SK-N-SH (cell line): ENCODE results near the gene DAP. TPM values are rescaled to one million over a fixed set of nuclear protein-coding genes. Genes with fewer than 3 reads are reported as not detected.
A peak's percentile ranks its signal among the peaks of the same experiment; 100 is the strongest.
"Not testable (repeated sequence)": the region's sequence is repeated elsewhere in the genome, so short reads cannot be mapped to it uniquely, and the experiment has no call there.

Source experiments
- CTCF ChIA-PET: fragments of 300-600, 350-600 bp; formaldehyde crosslinking; extraction: SDS; loops from one replicate; lab custom pipeline; 2021; lab: Yijun Ruan, JAX
- POLR2A ChIA-PET: fragments of 350-600 bp; sonication (Branson Sonifier 250); formaldehyde crosslinking; extraction: SDS; loops from one replicate; lab custom pipeline; 2020; ENCODE audit warnings: antibody characterized with exemption, inconsistent platforms; lab: Yijun Ruan, JAX
- DNase-seq: peaks from one replicate; pipeline ENCODE4 v3.0.0; 2012
- H2AFZ ChIP-seq: fragments of 200-600 bp; sonication (generic); 2 replicates; pipeline ENCODE4 v1.8.1; 2016; ENCODE audit warnings: antibody characterized with exemption, mild to moderate bottlenecking, low read depth
- H3F3A ChIP-seq: fragments of 200-600 bp; sonication (generic); replicated peaks from 2 replicates; pipeline ENCODE3; 2016; ENCODE audit warnings: antibody characterized with exemption, mild to moderate bottlenecking; ENCODE audit not compliant: insufficient read depth
- H3K27ac ChIP-seq, 2 experiments: fragments of 200-500 bp in 1 of 2; fragments of 200-600 bp in 1 of 2; sonication (Bioruptor generic) in 1 of 2; sonication (generic), shearing (Covaris generic) in 1 of 2; 2 replicates each; pipeline versions ENCODE4 v1.5.1 to v1.6.1; 2014 to 2016; ENCODE audit warnings: low read depth in 2 of 2, inconsistent platforms in 1 of 2, low read length in 1 of 2, mild to moderate bottlenecking in 1 of 2, mixed read lengths in 1 of 2
- H3K27me3 ChIP-seq: fragments of 200-600 bp; sonication (generic), shearing (Covaris generic); 2 replicates; pipeline ENCODE4 v1.6.1; 2016; ENCODE audit warnings: mixed run types; ENCODE audit not compliant: insufficient read depth
- H3K36me3 ChIP-seq, 2 experiments: fragments of 200-500 bp in 1 of 2; fragments of 200-600 bp in 1 of 2; sonication (Bioruptor generic) in 1 of 2; sonication (generic) in 1 of 2; replicated peaks in 1 of 2; 2 replicates each; pipeline versions ENCODE3 to v1.5.1; 2014 to 2016; ENCODE audit warnings: low read length in 1 of 2, mild to moderate bottlenecking in 1 of 2; ENCODE audit not compliant: insufficient read depth in 2 of 2, control insufficient read depth in 1 of 2
- H3K4me1 ChIP-seq, 2 experiments: fragments of 200-500 bp in 1 of 2; fragments of 200-600 bp in 1 of 2; sonication (Bioruptor generic) in 1 of 2; sonication (generic), shearing (Covaris generic) in 1 of 2; 2 replicates each; pipeline versions ENCODE4 v1.5.1 to v1.6.1; 2014 to 2016; ENCODE audit warnings: low read depth in 1 of 2, low read length in 1 of 2, mixed run types in 1 of 2; ENCODE audit not compliant: insufficient read depth in 2 of 2, control insufficient read depth in 1 of 2
- H3K4me2 ChIP-seq: fragments of 200-600 bp; sonication (generic), shearing (Covaris generic); 2 replicates; pipeline ENCODE4 v1.6.1; 2017; ENCODE audit warnings: mixed run types
- H3K4me3 ChIP-seq, 2 experiments: fragments of 200-500 bp in 1 of 2; fragments of 200-600 bp in 1 of 2; sonication (Bioruptor generic) in 1 of 2; sonication (generic), shearing (Covaris generic) in 1 of 2; 2 replicates each; pipeline versions ENCODE4 v1.5.1 to v1.8.1; 2014 to 2016; ENCODE audit warnings: low read depth in 2 of 2, inconsistent platforms in 1 of 2, low read length in 1 of 2, mild to moderate bottlenecking in 1 of 2, mixed read lengths in 1 of 2, moderate library complexity in 1 of 2
- H3K79me2 ChIP-seq: fragments of 200-600 bp; sonication (generic); 2 replicates; pipeline ENCODE4 v1.8.1; 2017; ENCODE audit warnings: mild to moderate bottlenecking; ENCODE audit not compliant: insufficient read depth
- H3K9ac ChIP-seq: fragments of 200-600 bp; sonication (generic); 2 replicates; pipeline ENCODE4 v1.6.1; 2017; ENCODE audit warnings: mixed run types
- H3K9me2 ChIP-seq: fragments of 200-600 bp; sonication (generic); 2 replicates; pipeline ENCODE4 v1.6.1; 2017; ENCODE audit warnings: mixed run types
- H3K9me3 ChIP-seq: fragments of 200-600 bp; sonication (generic); 2 replicates; pipeline ENCODE4 v1.6.1; 2017; ENCODE audit warnings: mixed run types, mild to moderate bottlenecking, moderate library complexity
- H4K20me1 ChIP-seq: fragments of 200-600 bp; sonication (generic); 2 replicates; pipeline ENCODE4 v1.6.1; 2017; ENCODE audit warnings: mild to moderate bottlenecking, mixed run types; ENCODE audit not compliant: insufficient read depth
- CHD2 ChIP-seq: fragments of 150-350 bp; IDR thresholded peaks from 2 replicates; pipeline ENCODE4 v1.6.1; 2018; ENCODE audit warnings: low read length; ENCODE audit not compliant: partially characterized antibody
- EP300 ChIP-seq, 2 experiments: IDR thresholded peaks; 2 replicates each; pipeline versions ENCODE4 v1.4.0 to v1.6.1; 2012; ENCODE audit warnings: borderline replicate concordance in 1 of 2, low read depth in 1 of 2, low read length in 1 of 2
- FOSL2 ChIP-seq: IDR thresholded peaks from 2 replicates; pipeline ENCODE4 v1.4.0; 2012; ENCODE audit warnings: low read depth, mild to moderate bottlenecking, moderate library complexity, borderline replicate concordance
- FOXM1 ChIP-seq: IDR thresholded peaks from 2 replicates; pipeline ENCODE4 v1.4.0; 2012; ENCODE audit warnings: low read depth, mild to moderate bottlenecking
- GATA2 ChIP-seq: sonication (generic); formaldehyde crosslinking; IDR thresholded peaks from 2 replicates; pipeline ENCODE4 v1.5.0; 2020; ENCODE audit warnings: mild to moderate bottlenecking, missing genetic modification reagents
- MEF2A ChIP-seq: IDR thresholded peaks from 2 replicates; pipeline ENCODE4 v1.4.0; 2012; ENCODE audit warnings: low read depth, borderline replicate concordance
- NRF1 ChIP-seq: IDR thresholded peaks from 2 replicates; pipeline ENCODE4 v1.6.1; 2012; ENCODE audit warnings: low read depth, mild to moderate bottlenecking, low read length
- POLR2AphosphoS5 ChIP-seq: IDR thresholded peaks from 2 replicates; pipeline ENCODE4 v1.6.1; 2012; ENCODE audit warnings: low read depth, low read length
- RCOR1 ChIP-seq: fragments of 150-350 bp; IDR thresholded peaks from 2 replicates; pipeline ENCODE4 v1.6.1; 2017; ENCODE audit warnings: antibody characterized with exemption, low read length
- RXRA ChIP-seq: IDR thresholded peaks from 2 replicates; pipeline ENCODE4 v1.4.0; 2012; ENCODE audit warnings: low read depth, mild to moderate bottlenecking, borderline replicate concordance
- SIN3A ChIP-seq: IDR thresholded peaks from 2 replicates; pipeline ENCODE4 v1.6.1; 2012; ENCODE audit warnings: low read depth, mild to moderate bottlenecking, low read length, moderate library complexity, borderline replicate concordance
- TAF1 ChIP-seq: IDR thresholded peaks from 2 replicates; pipeline ENCODE4 v1.6.1; 2012; ENCODE audit warnings: low read depth, mild to moderate bottlenecking, low read length, moderate library complexity, borderline replicate concordance
- TCF12 ChIP-seq: IDR thresholded peaks from 2 replicates; pipeline ENCODE4 v1.4.0; 2012
- USF2 ChIP-seq: fragments of 150-350 bp; IDR thresholded peaks from 2 replicates; pipeline ENCODE4 v1.6.1; 2017; ENCODE audit warnings: antibody characterized with exemption, low read length, low read depth, borderline replicate concordance
- YY1 ChIP-seq: IDR thresholded peaks from 2 replicates; pipeline ENCODE4 v1.4.0; 2012; ENCODE audit warnings: low read depth, mild to moderate bottlenecking
- ZBTB33 ChIP-seq: IDR thresholded peaks from 2 replicates; pipeline ENCODE4 v1.4.0; 2012; ENCODE audit warnings: low read depth, borderline replicate concordance
- WGBS: methylation state at CpG from one replicate; pipeline ENCODE4 v1.1.6; 2017; ENCODE audit warnings: low lambda C conversion rate; 5-methylcytosine and 5-hydroxymethylcytosine counted together
- polyA plus RNA-seq, 3 experiments: library from polyadenylated mRNA; depleted of rRNA; stranded (reverse); fragments of >200 nt; gene quantifications; 2 replicates each; pipeline ENCODE4 v1.2.3, GENCODE V29; 2012

Gene DAP
- polyA plus RNA-seq, 1 of the 3 experiments (the other 2 are of a cell fraction): 78.2 TPM

DNA sequence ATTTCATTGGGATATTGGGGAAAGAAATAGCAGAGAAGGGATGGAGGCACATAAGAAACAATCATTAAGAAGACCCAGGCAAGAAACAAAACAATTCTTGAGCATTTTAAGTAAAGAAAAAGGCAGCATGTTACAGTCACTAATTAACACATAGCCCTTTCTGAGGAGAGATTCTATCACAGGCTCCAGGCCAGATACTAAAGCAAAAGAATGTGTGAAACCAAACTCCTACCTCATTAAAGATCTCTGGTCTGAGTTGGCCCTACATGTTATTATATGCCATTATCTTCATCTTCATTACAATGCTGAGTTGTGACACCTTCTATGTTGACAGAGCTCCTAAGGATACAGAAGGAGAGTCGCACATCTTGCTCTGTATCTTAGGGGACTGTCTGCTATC lies 37.5 kb downstream of the DAP start:
- ChIA-PET POLR2A (no interaction called here), CTCF (interaction anchor here (1.4 kb wide), 1 partner anchor 16 kb away, joined by 3 read pairs; no protein-coding TSS in a partner anchor)
- Histone ChIP-seq H3K4me1 (peaks cover 4 to 25% of the 10 kb centered on the region in 2 experiments), H3K4me2 (peak overlapping the region; percentile 73; the same call in 1 of the 2 replicates), H3K36me3 (peaks cover 0 to 21% of the 10 kb centered on the region in 2 experiments), H3K27me3 (no peaks in the 10 kb centered on the region), H3F3A (peaks cover 36% of the 10 kb centered on the region), H4K20me1 (no peaks in the 10 kb centered on the region), H3K4me3 (no peak overlapping the region), H3K79me2 (peaks cover 37% of the 10 kb centered on the region), H3K9me3 (no peaks in the 10 kb centered on the region), H3K9me2 (no peaks in the 10 kb centered on the region), H3K27ac (peak overlapping the region in 1 of 2 experiments; percentile 94; a peak in 1 of 4 replicates), H2AFZ (no peak overlapping the region), H3K9ac (no peak overlapping the region)
- TF ChIP-seq EP300 (IDR thresholded peaks at IDR 0.05; ENCODE audit: borderline replicate concordance in 1 of 2, low read depth in 1 of 2, low read length in 1 of 2) (no peak), MEF2A (no peak), USF2 (no peak), RCOR1 (no peak), GATA2 (no peak), SIN3A (no peak), FOSL2 (no peak), NRF1 (no peak), POLR2AphosphoS5 (no peak), ZBTB33 (no peak), CHD2 (no peak), RXRA (no peak), TAF1 (no peak), YY1 (no peak), FOXM1 (no peak), TCF12 (no peak)
- 100% methylated on average over 1 of the region's 1 CpG for WGBS
- no peak for DNase-seq

- 100% methylated on average over 4 of the region's 4 CpGs for WGBS
- H2AFZ ChIP-seq, H3K27me3 ChIP-seq, H3K4me3 ChIP-seq, H4K20me1 ChIP-seq, POLR2A ChIA-PET, H3K27ac ChIP-seq, DNase-seq, H3K9me2 ChIP-seq, H3K9me3 ChIP-seq, H3K9ac ChIP-seq, CTCF ChIA-PET, H3K4me2 ChIP-seq: not testable (repeated sequence)
- Histone ChIP-seq H3F3A (peaks cover 23% of the 10 kb centered on the region), H3K79me2 (peaks cover 54% of the 10 kb centered on the region; the same call in 1 of the 2 replicates), H3K4me1 (peaks cover 4 to 23% of the 10 kb centered on the region in 2 experiments), H3K36me3 (peaks cover 4 to 15% of the 10 kb centered on the region in 2 experiments)
These were observed 40.3 kb downstream of the DAP start for GRCh38 chr5:10720766-10721165.
